Neutrophil (primary cell): ENCODE results near the gene BICDL1.

Experiments used
- H3K27ac ChIP-seq: fragments of 200-600 bp; sonication (generic); 2 replicates; pipeline ENCODE4 v1.5.1; 2016; ENCODE audit warnings: mild to moderate bottlenecking, moderate library complexity
- H3K27me3 ChIP-seq: fragments of 200-600 bp; sonication (generic); 2 replicates; pipeline ENCODE4 v1.6.0; 2016; ENCODE audit warnings: mild to moderate bottlenecking
- H3K36me3 ChIP-seq: fragments of 200-600 bp; sonication (generic); 2 replicates; pipeline ENCODE4 v1.5.1; 2017
- H3K4me1 ChIP-seq, 2 experiments: fragments of 200-600 bp in 1 of 2; sonication (generic) in 1 of 2; 1 replicate in 1 of 2; 2 replicates in 1 of 2; pipeline versions ENCODE4 v1.5.1 to v1.6.1; 2013 to 2016; ENCODE audit warnings: low read depth in 1 of 2, low read length in 1 of 2, mild to moderate bottlenecking in 1 of 2, moderate library complexity in 1 of 2; ENCODE audit not compliant: control insufficient read depth in 1 of 2, insufficient read depth in 1 of 2
- H3K4me3 ChIP-seq, 2 experiments: fragments of 200-600 bp in 1 of 2; sonication (generic) in 1 of 2; 1 replicate in 1 of 2; 2 replicates in 1 of 2; pipeline ENCODE4 v1.5.1; 2013 to 2016; ENCODE audit warnings: low read depth in 1 of 2, low read length in 1 of 2, mild to moderate bottlenecking in 1 of 2, moderate library complexity in 1 of 2
- H3K9me3 ChIP-seq: fragments of 200-600 bp; sonication (generic); 2 replicates; pipeline ENCODE4 v1.5.1; 2016
- TF ChIP-seq, protein P1 (sequence below): fragments of 200-600 bp; sonication (generic); IDR thresholded peaks from 2 replicates; pipeline ENCODE4 v1.5.1; 2016; ENCODE audit warnings: antibody characterized with exemption

Gene BICDL1

DNA sequence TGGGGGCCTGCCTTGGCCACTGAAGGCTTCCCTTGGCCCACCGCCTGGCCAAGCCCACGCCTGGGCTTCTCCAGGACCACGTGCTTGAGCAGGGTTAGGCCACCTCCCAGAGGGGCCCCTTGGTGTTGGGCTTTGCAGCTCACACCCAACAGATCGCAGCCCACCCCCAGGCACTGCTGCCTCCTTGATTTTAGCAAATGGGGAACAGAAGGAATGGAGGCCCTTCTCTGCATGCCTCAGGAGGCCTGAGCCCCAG is 104.2 kb downstream of the BICDL1 start:
- peaks cover 70% of the 10 kb centered on the region for H3K36me3 ChIP-seq
- no peaks in the 10 kb centered on the region for H3K9me3 ChIP-seq
- peaks cover 7 to 9% of the 10 kb centered on the region in 2 experiments for H3K4me1 ChIP-seq
- no peak overlapping the region for H3K27ac ChIP-seq
- H3K4me3 ChIP-seq, result no peak overlapping the region
- TF ChIP-seq, protein P1, sequence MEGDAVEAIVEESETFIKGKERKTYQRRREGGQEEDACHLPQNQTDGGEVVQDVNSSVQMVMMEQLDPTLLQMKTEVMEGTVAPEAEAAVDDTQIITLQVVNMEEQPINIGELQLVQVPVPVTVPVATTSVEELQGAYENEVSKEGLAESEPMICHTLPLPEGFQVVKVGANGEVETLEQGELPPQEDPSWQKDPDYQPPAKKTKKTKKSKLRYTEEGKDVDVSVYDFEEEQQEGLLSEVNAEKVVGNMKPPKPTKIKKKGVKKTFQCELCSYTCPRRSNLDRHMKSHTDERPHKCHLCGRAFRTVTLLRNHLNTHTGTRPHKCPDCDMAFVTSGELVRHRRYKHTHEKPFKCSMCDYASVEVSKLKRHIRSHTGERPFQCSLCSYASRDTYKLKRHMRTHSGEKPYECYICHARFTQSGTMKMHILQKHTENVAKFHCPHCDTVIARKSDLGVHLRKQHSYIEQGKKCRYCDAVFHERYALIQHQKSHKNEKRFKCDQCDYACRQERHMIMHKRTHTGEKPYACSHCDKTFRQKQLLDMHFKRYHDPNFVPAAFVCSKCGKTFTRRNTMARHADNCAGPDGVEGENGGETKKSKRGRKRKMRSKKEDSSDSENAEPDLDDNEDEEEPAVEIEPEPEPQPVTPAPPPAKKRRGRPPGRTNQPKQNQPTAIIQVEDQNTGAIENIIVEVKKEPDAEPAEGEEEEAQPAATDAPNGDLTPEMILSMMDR, result no peak
- peaks cover 3% of the 10 kb centered on the region for H3K27me3 ChIP-seq

DNA sequence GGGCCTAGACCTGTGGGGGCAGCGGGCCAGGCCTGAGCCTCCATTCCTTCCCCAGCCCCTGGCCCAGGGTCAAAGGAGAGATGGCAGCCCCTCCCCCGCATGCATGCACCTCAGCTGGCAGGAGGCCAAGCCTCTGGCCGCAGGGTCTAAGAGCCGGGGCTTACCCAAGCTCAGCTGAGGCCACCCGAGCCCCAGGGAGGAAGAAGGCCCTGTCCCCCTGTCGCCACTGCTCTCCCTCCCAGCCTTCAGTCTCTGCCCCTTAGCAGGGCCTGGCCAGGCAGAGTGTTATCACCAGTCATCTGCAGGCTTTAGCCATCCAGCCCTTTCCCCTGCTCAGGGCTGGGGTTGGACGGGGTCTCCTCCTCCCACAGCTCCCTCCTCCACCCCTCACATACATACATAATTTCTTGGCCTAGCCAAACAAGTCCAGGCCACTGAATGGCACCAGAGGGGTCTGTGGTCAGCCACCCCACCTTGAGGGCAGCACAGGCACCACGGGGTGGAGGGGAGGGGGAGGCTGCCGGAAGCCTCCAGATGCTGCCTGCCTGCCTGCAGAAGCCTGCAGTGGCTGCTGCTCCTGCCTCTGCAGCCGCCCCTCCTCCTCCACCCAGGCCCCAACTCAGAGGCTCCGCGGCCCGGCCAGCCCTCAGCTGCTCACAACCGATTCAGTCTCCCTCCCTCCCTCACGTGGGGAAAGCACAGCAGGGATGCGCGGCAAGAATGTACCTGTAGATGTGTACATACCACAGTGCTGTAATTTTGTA is 104.7 kb downstream of the BICDL1 start:
- TF ChIP-seq, protein P1, result no peak
- Histone ChIP-seq H3K27me3 (peaks cover 3% of the 10 kb centered on the region), H3K36me3 (peaks cover 75% of the 10 kb centered on the region), H3K4me3 (no peak overlapping the region), H3K4me1 (peaks cover 7 to 8% of the 10 kb centered on the region in 2 experiments), H3K9me3 (no peaks in the 10 kb centered on the region), H3K27ac (no peak overlapping the region)

DNA sequence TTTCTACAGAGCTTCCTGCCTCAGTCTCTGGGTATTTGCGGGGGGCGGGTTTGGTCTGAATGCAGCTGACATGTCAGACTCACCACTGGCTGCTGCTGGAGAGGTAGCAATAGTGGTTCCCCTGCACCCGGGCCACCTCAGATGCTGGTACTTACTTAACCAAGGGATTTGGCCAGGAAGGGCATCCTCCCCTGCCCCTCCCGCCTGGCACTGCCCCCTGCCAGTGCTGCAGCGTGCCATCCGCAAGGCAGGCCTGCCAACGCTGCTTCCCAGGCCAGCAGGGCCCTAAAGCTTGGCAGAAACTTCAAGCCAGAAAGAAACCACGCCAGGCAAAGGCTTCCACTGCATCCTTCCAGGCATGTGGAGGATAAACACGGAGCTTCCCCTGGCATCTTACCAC is 105.4 kb downstream of the BICDL1 start:
- H3K4me1 ChIP-seq, result peaks cover under 1% of the 10 kb centered on the region in 2 experiments
- no peak overlapping the region for H3K27ac ChIP-seq
- TF ChIP-seq, protein P1, result no peak
- no peaks in the 10 kb centered on the region for H3K9me3 ChIP-seq
- H3K36me3 ChIP-seq, result peaks cover 82% of the 10 kb centered on the region
- H3K27me3 ChIP-seq, result no peaks in the 10 kb centered on the region
- H3K4me3 ChIP-seq, result no peak overlapping the region

DNA sequence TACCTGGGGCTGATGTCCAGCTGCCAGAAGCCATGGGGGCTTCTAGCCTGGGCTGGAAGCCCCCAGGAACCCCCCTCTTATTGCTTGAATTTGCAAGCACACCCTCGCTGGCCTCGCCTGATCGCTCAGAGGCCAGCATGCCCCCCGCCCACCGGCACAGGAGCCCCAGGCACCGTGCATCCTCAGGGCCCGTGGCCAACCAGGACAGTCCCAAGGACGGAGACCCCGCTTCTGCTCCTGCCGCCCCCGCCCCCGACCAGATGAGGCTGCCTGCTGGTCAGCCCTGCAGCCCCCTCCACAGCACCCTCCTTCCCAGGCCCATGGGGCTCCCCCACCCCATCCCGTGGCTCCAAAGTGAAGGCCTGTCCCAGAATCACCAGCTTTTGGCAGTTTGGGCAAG is 106.3 kb downstream of the BICDL1 start:
- Histone ChIP-seq H3K27me3 (no peaks in the 10 kb centered on the region), H3K36me3 (peaks cover 90% of the 10 kb centered on the region), H3K4me3 (no peak overlapping the region), H3K27ac (no peak overlapping the region), H3K4me1 (no peaks in the 10 kb centered on the region), H3K9me3 (no peaks in the 10 kb centered on the region)
- TF ChIP-seq, protein P1, result no peak

DNA sequence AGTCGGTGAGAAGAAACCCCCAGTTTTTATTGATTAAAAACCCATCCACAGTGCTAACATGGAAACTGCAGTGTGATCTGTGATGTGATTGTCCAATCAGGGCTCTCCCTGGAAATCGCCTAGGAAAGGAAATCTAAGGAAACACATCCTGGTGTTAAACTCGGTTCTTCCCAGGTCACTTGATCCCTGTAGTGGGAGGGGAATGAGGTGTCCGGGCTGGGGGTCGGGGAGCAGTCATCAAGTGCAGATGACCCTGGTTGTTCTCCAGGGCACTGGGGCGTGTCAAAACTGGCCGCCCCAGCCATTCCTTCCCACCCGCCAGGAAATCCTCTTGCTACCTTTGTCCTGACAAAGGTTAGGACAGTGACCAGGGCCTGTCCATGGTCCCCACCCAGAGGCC is 106.7 kb downstream of the BICDL1 start:
- no peak overlapping the region for H3K27ac ChIP-seq
- peaks cover 94% of the 10 kb centered on the region for H3K36me3 ChIP-seq

More for the DNA sequence above, 106.7 kb downstream of the BICDL1 start:
- Histone ChIP-seq H3K4me3 (no peak overlapping the region), H3K9me3 (no peaks in the 10 kb centered on the region), H3K4me1 (no peaks in the 10 kb centered on the region), H3K27me3 (no peaks in the 10 kb centered on the region)
- TF ChIP-seq, protein P1, result no peak
